Ovary (tissue), 9 donors: ENCODE data around the gene DENND6B. TPM values are rescaled to one million over a fixed set of nuclear protein-coding genes. Genes with fewer than 3 reads are reported as not detected.

ENCODE experiments used
- DNase-seq, 5 donors: peaks; one replicate each; pipeline ENCODE4 v3.0.0-alpha.2; 2019 to 2020
- H3K27ac ChIP-seq, 2 donors: fragments of 200-600 bp; one replicate each; pipeline versions ENCODE4 v1.5.1 to v1.8.0; 2019 to 2022
- H3K27me3 ChIP-seq: fragments of 200-600 bp; one replicate; pipeline ENCODE4 v1.8.0; 2022
- H3K36me3 ChIP-seq: fragments of 200-600 bp; sonication (generic); one replicate; pipeline ENCODE4 v1.5.1; 2019
- H3K4me1 ChIP-seq: one replicate; pipeline ENCODE4 v1.8.1; 2013; ENCODE audit warnings: mild to moderate bottlenecking, moderate library complexity; ENCODE audit not compliant: insufficient read depth
- H3K4me3 ChIP-seq: fragments of 200-600 bp; sonication (generic); one replicate; pipeline ENCODE4 v1.5.1; 2017
- H3K9me3 ChIP-seq, 2 donors: fragments of 200-600 bp in 1 of 2; sonication (generic) in 1 of 2; one replicate each; pipeline versions ENCODE4 v1.5.1 to v1.8.1; 2013 to 2019; ENCODE audit warnings: mild to moderate bottlenecking in 1 of 2, moderate library complexity in 1 of 2
- CTCF ChIP-seq, 3 donors: fragments of 450-650 bp in 2 of 3; fragments of 200-600 bp in 1 of 3; IDR thresholded peaks; one replicate each; pipeline versions ENCODE4 v1.5.1 to v1.8.0; 2016 to 2022; ENCODE audit warnings: antibody characterized with exemption in 3 of 3, mild to moderate bottlenecking in 1 of 3
- EP300 ChIP-seq: sonication (generic); formaldehyde crosslinking; IDR thresholded peaks from one replicate; pipeline ENCODE4 v1.6.1; 2017; ENCODE audit warnings: antibody characterized with exemption
- POLR2A ChIP-seq: fragments of 450-650 bp; IDR thresholded peaks from one replicate; pipeline ENCODE4 v1.6.1; 2017; ENCODE audit warnings: antibody characterized with exemption, mild to moderate bottlenecking, moderate library complexity
- WGBS, 3 donors: extraction: QIAGEN DNeasy Blood & Tissue Kit in 1 of 3; methylation state at CpG; one replicate each; pipeline versions ENCODE4 v1.1.5 to v1.1.7; 2013 to 2017; 5-methylcytosine and 5-hydroxymethylcytosine counted together
- intact Hi-C, 4 donors: fragments of 100-400 bp; cut with DNase I; formaldehyde crosslinking; loops; one replicate each; pipeline versions ENCODE4 v1.11.0 to v1.15.1; 2022 to 2023
- polyA plus RNA-seq, 2 donors: library from polyadenylated mRNA; stranded (reverse); fragments of 200-250 nt in 1 of 2; fragments of 350-450 nt in 1 of 2; fragmentation: Illumina TruSeq in 1 of 2; extraction: RNeasy Lipid Tissue Mini Kit (QIAGEN cat#74804) in 1 of 2; gene quantifications; one replicate each; pipeline ENCODE4 v1.2.3, GENCODE V29; 2013 to 2014
- total RNA-seq, 7 donors: library from RNA; depleted of rRNA in 2 of 7; stranded (reverse); fragments of >200 nt in 2 of 7; fragmentation: NEBNext Ultra II Directional in 3 of 7; extraction: Animal tissue kit (Norgen Biotek cat#: 25700) in 3 of 7; gene quantifications; one replicate each; pipeline versions ENCODE4 v1.1.0 to v1.2.4, GENCODE V29; 2016 to 2023
- donor health status: DM: no; HTN: no; CAD: no; lungs with moderate emphysema.
- donor health status: DM: no; HTN: no; CAD: no.
- donor health status: Bipolar disorder and iron deficiency.
- donor health status: DM: yes; HTN: yes; CAD: no.
- donor health status: DM: no; HTN: no; CAD: no.
- donor health status: DM: yes; HTN: yes; CAD: no.

The DENND6B gene
- total and polyA plus RNA-seq, 9 donors, result 0.38 to 17.3 (median 5.6) TPM

GRCh38 chr22:50289942-50290630 is 36.7 kb downstream of the DENND6B start:
- H3K4me1 ChIP-seq, result peaks cover 20% of the 10 kb centered on the region
- H3K27ac ChIP-seq, result no peak overlapping the region
- intact Hi-C loops, result loop anchor here in 1 of 4 donors (5.0 kb wide), 1 partner anchor 37 kb away; the partner anchor contains the start of gene DENND6B
- 78 to 85% (median 85%) methylated on average over 32 to 37 of the region's 37 CpGs for WGBS, 3 donors
- no peak overlapping the region for H3K4me3 ChIP-seq
- H3K36me3 ChIP-seq, result no peaks in the 10 kb centered on the region
- DNase-seq, result no peak
- H3K27me3 ChIP-seq, result no peaks in the 10 kb centered on the region
- H3K9me3 ChIP-seq, result no peaks in the 10 kb centered on the region
- TF ChIP-seq CTCF (IDR thresholded peaks at IDR 0.05) (no peak), POLR2A (no peak), EP300 (no peak)

- TF ChIP-seq CTCF (IDR thresholded peaks at IDR 0.05), result no peak
- no peak for TF ChIP-seq POLR2A
- TF ChIP-seq EP300, result no peak
- Histone ChIP-seq H3K27me3 (no peaks in the 10 kb centered on the region), H3K4me3 (no peak overlapping the region), H3K4me1 (peaks cover 17% of the 10 kb centered on the region), H3K36me3 (no peaks in the 10 kb centered on the region), H3K9me3 (no peaks in the 10 kb centered on the region), H3K27ac (no peak overlapping the region)
- no peak for DNase-seq
- 87 to 91% (median 89%) methylated on average over 48 to 57 of the region's 57 CpGs for WGBS, 3 donors
- intact Hi-C loops, result no loop called here
Measured at GRCh38 chr22:50289151-50289941, 37.5 kb downstream of the DENND6B start.

GRCh38 chr22:50287731-50288130 is 39.1 kb downstream of the DENND6B start:
- Histone ChIP-seq H3K9me3 (no peaks in the 10 kb centered on the region), H3K27me3 (no peaks in the 10 kb centered on the region), H3K4me1 (peaks cover 5% of the 10 kb centered on the region), H3K4me3 (no peak overlapping the region), H3K27ac (no peak overlapping the region), H3K36me3 (no peaks in the 10 kb centered on the region)
- DNase-seq, result no peak
- TF ChIP-seq CTCF (IDR thresholded peaks at IDR 0.05) (no peak), EP300 (no peak), POLR2A (no peak)
- intact Hi-C loops, result no loop called here
- 91 to 94% (median 92%) methylated on average over 23 to 31 of the region's 31 CpGs for WGBS, 3 donors

GRCh38 chr22:50286701-50287318 is 40.0 kb downstream of the DENND6B start:
- intact Hi-C loops, result no loop called here
- no peak for DNase-seq
- no peaks in the 10 kb centered on the region for H3K9me3 ChIP-seq
- H3K27me3 ChIP-seq, result no peaks in the 10 kb centered on the region
- 82 to 86% (median 84%) methylated on average over 40 of the region's 40 CpGs for WGBS, 3 donors
- no peaks in the 10 kb centered on the region for H3K36me3 ChIP-seq
- H3K27ac ChIP-seq, result no peak overlapping the region
- TF ChIP-seq CTCF (IDR thresholded peaks at IDR 0.05), result no peak
- H3K4me1 ChIP-seq, result no peaks in the 10 kb centered on the region
- H3K4me3 ChIP-seq, result no peak overlapping the region
